Brain pericyte (primary cell): ENCODE results near the gene UTF1.
"Not testable (repeated sequence)": the region's sequence is repeated elsewhere in the genome, so short reads cannot be mapped to it uniquely, and the experiment has no call there.

ENCODE experiments used
- DNase-seq: peaks from one replicate; pipeline ENCODE4 v3.0.0-alpha.2; 2012; ENCODE audit warnings: low read depth, low spot score

The UTF1 gene

GRCh38 chr10:133209641-133210040 is 20.4 kb upstream of the UTF1 start:
- no peak for DNase-seq

- no peak for DNase-seq
Measured at GRCh38 chr10:133210398-133211140, 19.4 kb upstream of the UTF1 start.

- DNase-seq = no peak
Measured at GRCh38 chr10:133211141-133211830, 18.7 kb upstream of the UTF1 start.

- no peak for DNase-seq
Measured at GRCh38 chr10:133211959-133212852, 17.8 kb upstream of the UTF1 start.

- no peak for DNase-seq
Measured at GRCh38 chr10:133212853-133213494, 17.0 kb upstream of the UTF1 start.

GRCh38 chr10:133213641-133214467 is 16.2 kb upstream of the UTF1 start:
- DNase-seq = no peak

GRCh38 chr10:133214468-133215410 is 15.3 kb upstream of the UTF1 start:
- no peak for DNase-seq

- no peak for DNase-seq
Measured at GRCh38 chr10:133215586-133215985, 14.4 kb upstream of the UTF1 start.

- DNase-seq = no peak
Measured at GRCh38 chr10:133216776-133217175, 13.2 kb upstream of the UTF1 start.

GRCh38 chr10:133217800-133218589 is 12.0 kb upstream of the UTF1 start:
- DNase-seq = no peak

- DNase-seq = no peak
Measured at GRCh38 chr10:133218891-133219290, 11.1 kb upstream of the UTF1 start.

- DNase-seq = no peak
Measured at GRCh38 chr10:133219782-133220181, 10.2 kb upstream of the UTF1 start.

GRCh38 chr10:133221331-133221730 is 8.7 kb upstream of the UTF1 start:
- no peak for DNase-seq

- DNase-seq = not testable (repeated sequence)
Measured at GRCh38 chr10:133221756-133222155, 8.3 kb upstream of the UTF1 start.

- no peak for DNase-seq
Measured at GRCh38 chr10:133224076-133224475, 5.9 kb upstream of the UTF1 start.

- DNase-seq = no peak
Measured at GRCh38 chr10:133224756-133225372, 5.2 kb upstream of the UTF1 start.

GRCh38 chr10:133225707-133226191 is 4.3 kb upstream of the UTF1 start:
- DNase-seq = no peak

GRCh38 chr10:133226251-133226808 is 3.7 kb upstream of the UTF1 start:
- DNase-seq = no peak
